Ishikawa (cell line): ENCODE results near the gene RPTN.
A peak's percentile ranks its signal among the peaks of the same experiment; 100 is the strongest.

ENCODE experiments used
- CEBPB ChIP-seq: IDR thresholded peaks from 2 replicates; pipeline ENCODE4 v1.6.1; 2012
- CREB1 ChIP-seq: IDR thresholded peaks from 2 replicates; pipeline ENCODE4 v1.6.1; 2012; ENCODE audit warnings: low read depth
- EGR1 ChIP-seq: IDR thresholded peaks from 2 replicates; pipeline ENCODE4 v1.6.1; 2012
- EP300 ChIP-seq: IDR thresholded peaks from 2 replicates; pipeline ENCODE4 v1.6.1; 2012; ENCODE audit warnings: borderline replicate concordance
- FOXM1 ChIP-seq: IDR thresholded peaks from 2 replicates; pipeline ENCODE4 v1.6.1; 2012; ENCODE audit warnings: low read depth, borderline replicate concordance
- NFIC ChIP-seq: IDR thresholded peaks from 2 replicates; pipeline ENCODE4 v1.6.1; 2012
- RAD21 ChIP-seq: IDR thresholded peaks from 2 replicates; pipeline ENCODE4 v1.6.1; 2012; ENCODE audit warnings: low read depth
- TAF1 ChIP-seq: IDR thresholded peaks from 2 replicates; pipeline ENCODE4 v1.6.1; 2012; ENCODE audit warnings: low read depth, mild to moderate bottlenecking
- TCF12 ChIP-seq: IDR thresholded peaks from 2 replicates; pipeline ENCODE4 v1.6.1; 2012; ENCODE audit warnings: low read depth
- TEAD4 ChIP-seq: IDR thresholded peaks from 2 replicates; pipeline ENCODE4 v1.6.1; 2012
- YY1 ChIP-seq: IDR thresholded peaks from 2 replicates; pipeline ENCODE4 v1.6.1; 2012; ENCODE audit warnings: low read depth
- ZBTB7A ChIP-seq: IDR thresholded peaks from 2 replicates; pipeline ENCODE4 v1.6.1; 2012; ENCODE audit warnings: low read depth
- TF ChIP-seq, protein P1 (sequence below): IDR thresholded peaks from 2 replicates; pipeline ENCODE4 v1.6.1; 2012
- TF ChIP-seq, protein P2 (sequence below): IDR thresholded peaks from 2 replicates; pipeline ENCODE4 v1.6.1; 2012
- TF ChIP-seq, protein P3 (sequence below): IDR thresholded peaks from 2 replicates; pipeline ENCODE4 v1.6.1; 2012; ENCODE audit warnings: low read depth, mild to moderate bottlenecking

RPTN gene

DNA sequence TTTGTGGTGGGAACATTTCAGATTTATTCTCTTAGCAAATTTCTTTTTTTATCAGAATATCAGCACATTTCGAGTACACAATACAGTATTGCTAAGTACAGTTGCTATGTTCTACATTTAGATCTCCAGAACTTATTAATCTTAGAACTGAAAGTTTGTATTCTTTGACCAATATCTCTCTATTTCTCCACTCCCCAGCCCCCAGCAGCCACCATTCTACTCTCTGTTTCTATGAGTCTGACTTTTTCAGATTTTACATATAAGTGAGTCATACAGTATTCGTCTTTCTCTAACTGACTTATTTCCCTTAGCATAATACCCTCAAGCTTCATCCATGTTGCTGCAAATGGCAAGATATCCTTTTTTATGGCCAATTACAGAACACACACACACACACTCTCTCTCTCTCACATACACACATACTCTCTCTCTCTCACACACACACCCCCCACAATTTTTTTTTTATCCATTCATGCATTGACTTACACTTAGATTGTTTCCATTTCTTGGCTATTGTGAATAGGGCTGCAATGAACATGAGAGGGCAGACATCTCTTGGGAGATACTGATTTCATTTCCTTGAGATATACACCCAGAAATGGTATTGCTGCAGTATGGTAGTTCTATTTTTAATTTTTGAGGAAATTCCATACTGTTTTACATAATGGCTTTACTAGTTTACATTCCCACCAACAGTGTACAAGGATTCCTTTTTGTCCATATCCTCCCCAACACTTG lies 15.7 kb downstream of the RPTN start:
- no peak for TF ChIP-seq ZBTB7A
- TF ChIP-seq CEBPB, result no peak
- no peak for TF ChIP-seq CREB1
- TF ChIP-seq, protein P1, sequence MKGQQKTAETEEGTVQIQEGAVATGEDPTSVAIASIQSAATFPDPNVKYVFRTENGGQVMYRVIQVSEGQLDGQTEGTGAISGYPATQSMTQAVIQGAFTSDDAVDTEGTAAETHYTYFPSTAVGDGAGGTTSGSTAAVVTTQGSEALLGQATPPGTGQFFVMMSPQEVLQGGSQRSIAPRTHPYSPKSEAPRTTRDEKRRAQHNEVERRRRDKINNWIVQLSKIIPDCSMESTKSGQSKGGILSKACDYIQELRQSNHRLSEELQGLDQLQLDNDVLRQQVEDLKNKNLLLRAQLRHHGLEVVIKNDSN, result no peak
- TF ChIP-seq TEAD4, result no peak
- TF ChIP-seq EGR1, result no peak
- TF ChIP-seq RAD21, result no peak
- no peak for TF ChIP-seq YY1
- no peak for TF ChIP-seq TCF12
- no peak for TF ChIP-seq TAF1
- no peak for TF ChIP-seq EP300
- TF ChIP-seq FOXM1, result no peak
- TF ChIP-seq NFIC, result no peak
- TF ChIP-seq, protein P2, sequence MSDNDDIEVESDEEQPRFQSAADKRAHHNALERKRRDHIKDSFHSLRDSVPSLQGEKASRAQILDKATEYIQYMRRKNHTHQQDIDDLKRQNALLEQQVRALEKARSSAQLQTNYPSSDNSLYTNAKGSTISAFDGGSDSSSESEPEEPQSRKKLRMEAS, result no peak
- TF ChIP-seq, protein P3, sequence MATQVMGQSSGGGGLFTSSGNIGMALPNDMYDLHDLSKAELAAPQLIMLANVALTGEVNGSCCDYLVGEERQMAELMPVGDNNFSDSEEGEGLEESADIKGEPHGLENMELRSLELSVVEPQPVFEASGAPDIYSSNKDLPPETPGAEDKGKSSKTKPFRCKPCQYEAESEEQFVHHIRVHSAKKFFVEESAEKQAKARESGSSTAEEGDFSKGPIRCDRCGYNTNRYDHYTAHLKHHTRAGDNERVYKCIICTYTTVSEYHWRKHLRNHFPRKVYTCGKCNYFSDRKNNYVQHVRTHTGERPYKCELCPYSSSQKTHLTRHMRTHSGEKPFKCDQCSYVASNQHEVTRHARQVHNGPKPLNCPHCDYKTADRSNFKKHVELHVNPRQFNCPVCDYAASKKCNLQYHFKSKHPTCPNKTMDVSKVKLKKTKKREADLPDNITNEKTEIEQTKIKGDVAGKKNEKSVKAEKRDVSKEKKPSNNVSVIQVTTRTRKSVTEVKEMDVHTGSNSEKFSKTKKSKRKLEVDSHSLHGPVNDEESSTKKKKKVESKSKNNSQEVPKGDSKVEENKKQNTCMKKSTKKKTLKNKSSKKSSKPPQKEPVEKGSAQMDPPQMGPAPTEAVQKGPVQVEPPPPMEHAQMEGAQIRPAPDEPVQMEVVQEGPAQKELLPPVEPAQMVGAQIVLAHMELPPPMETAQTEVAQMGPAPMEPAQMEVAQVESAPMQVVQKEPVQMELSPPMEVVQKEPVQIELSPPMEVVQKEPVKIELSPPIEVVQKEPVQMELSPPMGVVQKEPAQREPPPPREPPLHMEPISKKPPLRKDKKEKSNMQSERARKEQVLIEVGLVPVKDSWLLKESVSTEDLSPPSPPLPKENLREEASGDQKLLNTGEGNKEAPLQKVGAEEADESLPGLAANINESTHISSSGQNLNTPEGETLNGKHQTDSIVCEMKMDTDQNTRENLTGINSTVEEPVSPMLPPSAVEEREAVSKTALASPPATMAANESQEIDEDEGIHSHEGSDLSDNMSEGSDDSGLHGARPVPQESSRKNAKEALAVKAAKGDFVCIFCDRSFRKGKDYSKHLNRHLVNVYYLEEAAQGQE, result no peak

DNA sequence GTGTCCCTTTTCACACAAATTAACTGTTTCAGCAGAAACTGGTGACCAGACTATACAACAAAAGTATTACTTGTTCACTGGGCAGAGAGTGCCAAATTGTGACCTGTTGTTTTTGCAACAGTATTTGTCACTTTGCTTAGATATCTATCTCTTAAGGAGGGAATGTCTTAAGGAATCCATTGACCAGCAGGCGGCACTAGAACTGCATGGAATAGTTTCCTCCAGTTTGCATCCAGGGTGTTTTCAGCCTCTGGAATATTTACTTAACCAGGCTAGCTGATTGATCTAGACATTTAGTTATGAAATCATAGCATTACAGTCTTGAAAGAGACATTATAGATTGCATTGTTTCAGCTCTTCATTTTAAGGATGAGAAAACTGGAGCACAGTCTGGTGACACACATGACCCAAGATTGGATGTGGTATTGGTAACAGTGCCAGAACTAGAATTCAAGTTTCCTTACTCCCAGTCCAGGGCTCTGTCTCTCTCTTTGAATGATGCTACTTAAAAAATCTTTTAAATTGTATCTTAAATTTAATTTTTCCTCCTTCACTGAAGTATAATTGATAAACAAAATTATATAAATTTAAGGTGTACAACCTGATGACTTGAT lies 16.9 kb downstream of the RPTN start:
- TF ChIP-seq CEBPB (no peak), RAD21 (peak; percentile 84)

DNA sequence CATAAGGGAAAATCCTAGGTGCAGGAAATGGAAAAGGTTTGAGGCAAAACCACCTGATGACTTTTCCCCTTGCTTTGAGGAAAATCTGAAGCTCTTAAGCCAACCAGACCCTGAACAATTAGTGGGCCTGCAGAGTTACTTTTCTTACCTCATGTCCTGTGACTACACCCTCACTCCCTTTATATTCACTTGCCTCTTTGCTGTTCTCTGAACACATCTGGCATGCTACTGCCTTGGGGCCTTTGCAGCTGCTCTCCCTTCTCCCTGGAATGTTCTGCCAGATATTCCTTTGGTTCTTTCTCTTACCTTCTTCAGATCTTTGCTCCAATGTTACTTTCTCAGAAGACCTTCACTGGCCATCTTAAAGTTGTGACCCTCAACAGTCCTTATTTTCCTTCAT lies 21.8 kb downstream of the RPTN start:
- no peak for TF ChIP-seq NFIC
- no peak for TF ChIP-seq EP300
- TF ChIP-seq RAD21, result no peak
- TF ChIP-seq TEAD4, result no peak
- TF ChIP-seq CREB1, result no peak
- no peak for TF ChIP-seq EGR1
- TF ChIP-seq CEBPB, result no peak
- TF ChIP-seq TAF1, result no peak
- TF ChIP-seq FOXM1, result no peak
- TF ChIP-seq, protein P3, result no peak
- TF ChIP-seq YY1, result no peak
- TF ChIP-seq, protein P2, result no peak
- no peak for TF ChIP-seq ZBTB7A
- TF ChIP-seq, protein P1, result no peak
- TF ChIP-seq TCF12, result no peak

DNA sequence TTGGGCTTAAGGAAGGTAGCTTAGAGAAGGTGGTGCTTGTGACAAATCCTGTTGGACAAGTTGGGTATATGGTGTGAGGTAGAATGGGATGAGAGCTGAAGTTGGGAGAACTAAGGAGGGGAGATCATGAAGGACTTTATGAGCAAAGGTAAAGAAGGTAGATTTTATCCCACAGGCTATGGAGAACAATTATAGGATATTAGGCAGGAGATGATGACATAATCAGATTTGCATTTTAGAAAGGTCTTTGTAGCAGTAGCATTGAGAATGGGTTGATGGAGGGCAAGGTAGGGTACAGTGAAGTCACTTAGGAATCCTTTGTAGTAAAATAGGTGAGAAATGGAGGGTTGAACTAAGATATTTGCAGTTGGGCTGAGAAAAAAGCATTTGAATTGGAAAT lies 28.8 kb downstream of the RPTN start:
- no peak for TF ChIP-seq NFIC
- TF ChIP-seq EP300, result no peak
- TF ChIP-seq, protein P3, result no peak
- TF ChIP-seq, protein P1, result no peak
- TF ChIP-seq, protein P2, result no peak
- no peak for TF ChIP-seq TAF1
- no peak for TF ChIP-seq YY1
- TF ChIP-seq CREB1, result no peak
